Measurements from ENCODE around the gene EID1.

EID1 gene

GRCh38 chr15:48868536-48868935, 9.4 kb upstream of the EID1 start:
- DNase-seq (ENCODE audit: low spot score): peak; percentile 26
- FAIRE-seq: no peak

GRCh38 chr15:48869966-48870365, 8.0 kb upstream of the EID1 start:
- FAIRE-seq: no peak
- DNase-seq (ENCODE audit: low spot score): no peak

GRCh38 chr15:48871542-48871941, 6.4 kb upstream of the EID1 start:
- no peak for FAIRE-seq
- DNase-seq (ENCODE audit: low spot score): no peak

- no peak for FAIRE-seq
- DNase-seq (ENCODE audit: low spot score): no peak
These were observed 5.3 kb upstream of the EID1 start for GRCh38 chr15:48872632-48873031.

DNA sequence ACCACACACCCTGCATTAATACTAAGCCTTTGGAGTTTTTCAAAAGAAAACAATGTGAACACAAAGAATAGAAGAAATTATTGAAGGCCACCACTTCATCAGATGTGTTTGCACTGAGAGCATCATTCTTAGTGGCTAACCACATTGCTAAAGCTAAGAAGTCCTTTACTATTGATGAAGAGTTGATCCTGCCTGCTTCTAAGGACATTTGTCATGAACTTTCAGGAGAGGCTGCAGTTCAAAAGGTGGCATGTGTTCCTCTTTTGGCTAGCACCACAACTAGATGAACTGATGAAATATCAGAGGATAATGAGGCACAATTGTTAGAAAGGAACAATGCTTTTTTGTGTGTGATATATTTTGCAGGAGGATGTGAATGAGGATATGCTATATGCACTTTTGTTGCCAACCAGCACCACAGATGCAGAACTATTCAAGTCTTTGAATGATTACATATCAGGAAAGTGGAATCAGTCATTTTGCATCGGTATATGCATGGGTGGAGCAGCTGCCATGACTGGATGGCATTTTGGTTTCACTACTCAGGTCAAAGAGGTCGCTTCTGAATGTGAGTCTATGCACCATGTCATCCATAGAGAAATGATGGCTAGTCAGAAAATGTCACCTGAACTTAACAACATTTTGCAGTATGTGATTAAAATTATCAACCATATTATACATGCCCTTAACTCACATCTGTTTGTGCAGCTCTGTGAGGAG, 2.5 kb upstream of the EID1 start:
- FAIRE-seq (no peak), DNase-seq (ENCODE audit: low spot score) (no peak)

DNA sequence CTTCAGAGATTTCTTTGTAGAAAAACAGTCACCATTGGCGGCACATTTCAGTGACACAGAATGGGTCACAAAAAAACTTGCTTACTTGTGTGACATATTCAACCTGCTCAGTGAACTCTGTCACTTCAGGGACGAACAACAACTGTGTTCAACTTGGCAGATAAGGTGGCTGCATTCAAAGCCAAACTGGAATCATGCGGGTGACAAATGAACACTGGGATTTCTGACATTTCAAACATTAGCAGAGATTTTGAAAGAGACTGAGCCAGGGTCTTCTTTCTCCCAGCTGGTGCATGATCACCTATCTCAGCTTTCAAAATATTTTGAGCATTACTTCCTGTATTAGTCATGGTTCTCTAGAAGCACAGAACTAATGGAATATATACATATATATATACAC, 1.9 kb upstream of the EID1 start:
- DNase-seq (ENCODE audit: low spot score) (no peak), FAIRE-seq (no peak)

GRCh38 chr15:48880070-48880634, 2.2 kb downstream of the EID1 start:
- no peak for FAIRE-seq
- no peak for DNase-seq (ENCODE audit: low spot score)

GRCh38 chr15:48883699-48884098, 5.8 kb downstream of the EID1 start:
- DNase-seq (ENCODE audit: low spot score) (no peak), FAIRE-seq (no peak)

DNA sequence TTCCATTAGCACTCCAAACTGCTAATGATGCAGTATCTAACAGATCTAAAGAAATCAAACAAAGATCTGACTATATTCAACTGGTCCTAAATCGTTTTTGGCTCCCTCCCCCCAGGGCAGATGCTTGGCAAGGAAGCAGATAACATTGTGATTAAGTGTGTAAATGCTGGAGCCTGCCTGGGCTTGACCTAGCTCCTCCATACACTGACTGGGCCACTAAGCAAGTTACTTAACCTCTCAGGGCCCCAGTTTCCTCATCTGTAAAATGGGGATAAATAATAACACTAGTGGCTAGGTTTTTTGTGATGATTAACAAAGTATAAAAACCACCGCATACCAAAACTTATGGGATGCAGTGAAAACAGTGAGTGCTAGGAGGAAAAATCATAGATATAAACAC, 9.2 kb downstream of the EID1 start:
- no peak for FAIRE-seq
- no peak for DNase-seq (ENCODE audit: low spot score)

- FAIRE-seq (no peak), DNase-seq (ENCODE audit: low spot score) (no peak)
These were observed 10.3 kb downstream of the EID1 start for GRCh38 chr15:48888191-48888590.

DNA sequence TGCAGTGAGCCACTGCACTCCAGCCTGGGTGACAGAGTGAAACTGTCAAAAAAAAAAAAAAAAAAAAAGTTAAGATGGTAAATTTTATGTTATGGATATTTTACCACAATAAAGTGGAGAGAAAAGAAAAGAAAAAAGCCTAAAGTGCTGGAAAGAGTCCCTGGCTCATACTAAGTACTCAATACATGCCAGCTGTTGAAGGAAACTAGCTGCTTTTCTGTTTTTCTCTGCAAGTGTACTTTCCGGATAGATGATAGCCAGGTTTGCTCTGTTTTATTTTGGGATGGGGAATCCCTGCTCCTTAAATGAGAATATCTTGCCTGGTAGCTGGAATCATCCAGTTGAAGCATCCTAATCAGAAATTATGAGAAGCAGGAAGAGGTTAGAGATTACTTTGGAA, 10.9 kb downstream of the EID1 start:
- FAIRE-seq (no peak), DNase-seq (ENCODE audit: low spot score) (no peak)

GRCh38 chr15:48889925-48890324, 12.0 kb downstream of the EID1 start:
- DNase-seq (ENCODE audit: low spot score) (no peak), FAIRE-seq (no peak)

- no peak for DNase-seq (ENCODE audit: low spot score)
- FAIRE-seq: no peak
These were observed 12.5 kb downstream of the EID1 start for GRCh38 chr15:48890375-48890972.

- no peak for DNase-seq (ENCODE audit: low spot score)
- FAIRE-seq: no peak
These were observed 13.4 kb downstream of the EID1 start for GRCh38 chr15:48891232-48891765.

- FAIRE-seq (no peak), DNase-seq (ENCODE audit: low spot score) (no peak)
These were observed 15.4 kb downstream of the EID1 start for GRCh38 chr15:48893311-48893710.

GRCh38 chr15:48896869-48897814, 19.2 kb downstream of the EID1 start:
- DNase-seq (ENCODE audit: low spot score): peak; percentile 44
- FAIRE-seq: no peak

GRCh38 chr15:48898032-48898431, 20.1 kb downstream of the EID1 start:
- DNase-seq (ENCODE audit: low spot score) (no peak), FAIRE-seq (no peak)

GRCh38 chr15:48898446-48898845, 20.5 kb downstream of the EID1 start:
- DNase-seq (ENCODE audit: low spot score): no peak
- no peak for FAIRE-seq

GRCh38 chr15:48899793-48900192, 21.9 kb downstream of the EID1 start:
- FAIRE-seq: no peak

DNA sequence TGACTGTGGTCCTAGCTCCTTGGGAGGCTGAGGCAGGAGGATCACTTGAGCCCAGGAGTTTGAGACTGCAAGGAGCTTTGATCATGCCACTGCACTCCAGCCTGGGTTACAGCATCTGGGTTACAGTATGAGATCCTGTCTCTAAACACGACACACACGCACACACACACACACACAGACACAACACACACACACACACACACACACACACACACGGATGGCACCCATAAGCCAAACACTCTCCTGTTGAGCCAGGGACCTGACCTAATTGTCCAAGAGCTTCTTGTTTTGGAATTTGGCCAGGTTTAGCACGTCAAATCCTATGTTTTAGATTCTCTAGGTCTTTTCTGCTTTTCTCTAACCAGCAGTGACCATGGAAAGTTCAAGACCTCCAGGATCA, 26.8 kb downstream of the EID1 start:
- FAIRE-seq: no peak
- no peak for DNase-seq (ENCODE audit: low spot score)

More at GRCh38 chr15:48899793-48900192, 21.9 kb downstream of the EID1 start:
- no peak for DNase-seq (ENCODE audit: low spot score)

GRCh38 chr15:48905216-48905615, 27.3 kb downstream of the EID1 start:
- DNase-seq (ENCODE audit: low spot score): no peak
- FAIRE-seq: no peak

DNA sequence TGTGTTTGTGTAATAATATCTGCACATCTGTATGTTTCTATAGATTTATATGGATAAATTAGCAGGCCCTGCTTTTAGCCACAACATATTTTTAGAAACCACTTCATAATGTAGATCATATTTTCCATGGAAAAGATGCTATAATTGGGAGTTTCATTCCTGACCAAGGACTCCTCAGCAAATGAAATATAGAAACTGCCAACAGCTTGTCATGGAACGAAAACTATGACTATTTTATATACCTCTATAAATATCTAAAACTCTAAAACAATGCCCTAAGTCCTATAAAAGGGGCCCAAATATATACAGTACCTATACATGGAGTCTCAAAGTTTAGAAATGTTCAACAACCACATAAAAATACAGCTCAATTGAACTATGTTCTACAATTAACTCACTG, 27.9 kb downstream of the EID1 start:
- DNase-seq (ENCODE audit: low spot score): no peak
- no peak for FAIRE-seq

All from urothelium cell line (cell line).